ENCODE data around the gene MARK3. TPM values are rescaled to one million over a fixed set of nuclear protein-coding genes. Genes with fewer than 3 reads are reported as not detected.

MARK3 gene
- total RNA-seq, 1 experiment from 2014 or later, result 72.5 TPM

- ATAC-seq, result no peak
- no peaks in the 10 kb centered on the region for H3K9me2 ChIP-seq (ENCODE audit: insufficient read depth)
- peaks cover 3 to 6% of the 10 kb centered on the region in 2 experiments for H3K4me1 ChIP-seq (ENCODE audit: control insufficient read depth in 1 of 2, insufficient read depth in 2 of 2, low read length in 2 of 2)
- H3K4me2 ChIP-seq (ENCODE audit: low read length), result no peak overlapping the region
- no peaks in the 10 kb centered on the region for H3K9me3 ChIP-seq (ENCODE audit: control insufficient read depth in 1 of 2, insufficient read depth in 1 of 2, low read depth in 1 of 2, low read length in 2 of 2)
- no peak for DNase-seq (ENCODE audit: low read depth, low spot score)
- no peak overlapping the region for H3K9ac ChIP-seq (ENCODE audit: low read length)
- H3K27ac ChIP-seq (ENCODE audit: low read depth, low read length), result no peak overlapping the region
- H3K36me3 ChIP-seq (ENCODE audit: control insufficient read depth in 1 of 2, insufficient read depth in 2 of 2, low read length in 2 of 2), result no peaks in the 10 kb centered on the region
- ChIA-PET POLR2A (interaction anchor here (2.1 kb wide), 1 partner anchor 44 kb away, joined by 5 read pairs; the partner anchor contains the start of gene EIF5), CTCF (no interaction called here), RAD21 (ENCODE audit: low non-redundant PET in 1 of 2, low total read pairs in 2 of 2, uncharacterized antibody in 2 of 2, unreplicated experiment in 2 of 2) (no interaction called here)
- intact Hi-C loops (cut with micrococcal nuclease), result no loop called here
- no peaks in the 10 kb centered on the region for H3K27me3 ChIP-seq (ENCODE audit: insufficient read depth, low read length)
- TF ChIP-seq CBX3 (IDR thresholded peaks at IDR 0.05; ENCODE audit: low read depth) (no peak), REST (IDR thresholded peaks at IDR 0.05; ENCODE audit: low read depth) (no peak), EZH2 (IDR thresholded peaks at IDR 0.05) (no peak), MAX (IDR thresholded peaks at IDR 0.05) (no peak), SIN3A (IDR thresholded peaks at IDR 0.05; ENCODE audit: low read depth) (no peak), JUND (IDR thresholded peaks at IDR 0.05) (no peak), POLR2AphosphoS5 (IDR thresholded peaks at IDR 0.05; ENCODE audit: low read depth, low read length) (no peak), CEBPB (IDR thresholded peaks at IDR 0.05; ENCODE audit: low read depth) (no peak), RAD21 (IDR thresholded peaks at IDR 0.05; ENCODE audit: low read depth) (no peak), EGR1 (IDR thresholded peaks at IDR 0.05; ENCODE audit: low read depth) (no peak), ZFX (IDR thresholded peaks at IDR 0.05) (no peak), ATF3 (IDR thresholded peaks at IDR 0.05) (no peak), ELF1 (IDR thresholded peaks at IDR 0.05; ENCODE audit: borderline replicate concordance, low read depth) (no peak)
- TF ChIP-seq, protein P1, sequence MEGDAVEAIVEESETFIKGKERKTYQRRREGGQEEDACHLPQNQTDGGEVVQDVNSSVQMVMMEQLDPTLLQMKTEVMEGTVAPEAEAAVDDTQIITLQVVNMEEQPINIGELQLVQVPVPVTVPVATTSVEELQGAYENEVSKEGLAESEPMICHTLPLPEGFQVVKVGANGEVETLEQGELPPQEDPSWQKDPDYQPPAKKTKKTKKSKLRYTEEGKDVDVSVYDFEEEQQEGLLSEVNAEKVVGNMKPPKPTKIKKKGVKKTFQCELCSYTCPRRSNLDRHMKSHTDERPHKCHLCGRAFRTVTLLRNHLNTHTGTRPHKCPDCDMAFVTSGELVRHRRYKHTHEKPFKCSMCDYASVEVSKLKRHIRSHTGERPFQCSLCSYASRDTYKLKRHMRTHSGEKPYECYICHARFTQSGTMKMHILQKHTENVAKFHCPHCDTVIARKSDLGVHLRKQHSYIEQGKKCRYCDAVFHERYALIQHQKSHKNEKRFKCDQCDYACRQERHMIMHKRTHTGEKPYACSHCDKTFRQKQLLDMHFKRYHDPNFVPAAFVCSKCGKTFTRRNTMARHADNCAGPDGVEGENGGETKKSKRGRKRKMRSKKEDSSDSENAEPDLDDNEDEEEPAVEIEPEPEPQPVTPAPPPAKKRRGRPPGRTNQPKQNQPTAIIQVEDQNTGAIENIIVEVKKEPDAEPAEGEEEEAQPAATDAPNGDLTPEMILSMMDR (IDR thresholded peaks at IDR 0.05 in 2 of 3, conservative IDR thresholded peaks at IDR 0.05 in 1 of 3; ENCODE audit: borderline replicate concordance in 1 of 3, insufficient read depth in 1 of 3, low read depth in 2 of 3, low read length in 2 of 3), result no peak
- H3K79me2 ChIP-seq (ENCODE audit: insufficient read depth, low read length), result no peaks in the 10 kb centered on the region
- no peak overlapping the region for H2AFZ ChIP-seq (ENCODE audit: low read depth, low read length, poor library complexity, severe bottlenecking)
- H3K4me3 ChIP-seq (replicated peaks in 1 of 2; ENCODE audit: low read depth in 1 of 2, low read length in 2 of 2), result no peak overlapping the region
- no TSS peak for BruUV-seq (replicated peaks)
- no peaks in the 10 kb centered on the region for H4K20me1 ChIP-seq (ENCODE audit: insufficient read depth)
Measured at GRCh38 chr14:103377522-103378037, 7.6 kb upstream of the MARK3 start.
